Measurements from ENCODE around the gene ALOX15B.

ALOX15B gene

DNA sequence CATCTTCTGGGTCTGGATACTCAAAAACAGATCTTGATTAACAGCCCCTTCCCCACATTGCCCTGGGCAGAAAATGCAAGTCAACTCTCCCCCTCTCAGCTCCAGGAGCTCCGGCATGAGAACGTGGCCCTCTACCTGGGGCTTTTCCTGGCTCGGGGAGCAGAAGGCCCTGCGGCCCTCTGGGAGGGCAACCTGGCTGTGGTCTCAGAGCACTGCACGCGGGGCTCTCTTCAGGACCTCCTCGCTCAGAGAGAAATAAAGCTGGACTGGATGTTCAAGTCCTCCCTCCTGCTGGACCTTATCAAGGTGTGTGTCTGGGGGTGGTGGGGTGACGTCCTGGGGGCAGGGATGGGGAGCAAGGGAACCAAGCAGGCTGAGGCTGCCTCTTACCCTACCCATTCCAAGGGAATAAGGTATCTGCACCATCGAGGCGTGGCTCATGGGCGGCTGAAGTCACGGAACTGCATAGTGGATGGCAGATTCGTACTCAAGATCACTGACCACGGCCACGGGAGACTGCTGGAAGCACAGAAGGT is 26.7 kb upstream of the ALOX15B start:
- Histone ChIP-seq H3K27ac (replicated peaks) (no peak overlapping the region), H3K27me3 (ENCODE audit: insufficient read depth, poor library complexity, severe bottlenecking) (no peaks in the 10 kb centered on the region), H3K4me3 (replicated peaks; ENCODE audit: insufficient read depth, low read length) (no peak overlapping the region)
- no peak for DNase-seq (ENCODE audit: low read depth in 1 of 2, low spot score in 1 of 2)
- TF ChIP-seq, protein P1, sequence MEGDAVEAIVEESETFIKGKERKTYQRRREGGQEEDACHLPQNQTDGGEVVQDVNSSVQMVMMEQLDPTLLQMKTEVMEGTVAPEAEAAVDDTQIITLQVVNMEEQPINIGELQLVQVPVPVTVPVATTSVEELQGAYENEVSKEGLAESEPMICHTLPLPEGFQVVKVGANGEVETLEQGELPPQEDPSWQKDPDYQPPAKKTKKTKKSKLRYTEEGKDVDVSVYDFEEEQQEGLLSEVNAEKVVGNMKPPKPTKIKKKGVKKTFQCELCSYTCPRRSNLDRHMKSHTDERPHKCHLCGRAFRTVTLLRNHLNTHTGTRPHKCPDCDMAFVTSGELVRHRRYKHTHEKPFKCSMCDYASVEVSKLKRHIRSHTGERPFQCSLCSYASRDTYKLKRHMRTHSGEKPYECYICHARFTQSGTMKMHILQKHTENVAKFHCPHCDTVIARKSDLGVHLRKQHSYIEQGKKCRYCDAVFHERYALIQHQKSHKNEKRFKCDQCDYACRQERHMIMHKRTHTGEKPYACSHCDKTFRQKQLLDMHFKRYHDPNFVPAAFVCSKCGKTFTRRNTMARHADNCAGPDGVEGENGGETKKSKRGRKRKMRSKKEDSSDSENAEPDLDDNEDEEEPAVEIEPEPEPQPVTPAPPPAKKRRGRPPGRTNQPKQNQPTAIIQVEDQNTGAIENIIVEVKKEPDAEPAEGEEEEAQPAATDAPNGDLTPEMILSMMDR (IDR thresholded peaks at IDR 0.05; ENCODE audit: insufficient read depth, low read length) = no peak
- TF ChIP-seq, protein P2, sequence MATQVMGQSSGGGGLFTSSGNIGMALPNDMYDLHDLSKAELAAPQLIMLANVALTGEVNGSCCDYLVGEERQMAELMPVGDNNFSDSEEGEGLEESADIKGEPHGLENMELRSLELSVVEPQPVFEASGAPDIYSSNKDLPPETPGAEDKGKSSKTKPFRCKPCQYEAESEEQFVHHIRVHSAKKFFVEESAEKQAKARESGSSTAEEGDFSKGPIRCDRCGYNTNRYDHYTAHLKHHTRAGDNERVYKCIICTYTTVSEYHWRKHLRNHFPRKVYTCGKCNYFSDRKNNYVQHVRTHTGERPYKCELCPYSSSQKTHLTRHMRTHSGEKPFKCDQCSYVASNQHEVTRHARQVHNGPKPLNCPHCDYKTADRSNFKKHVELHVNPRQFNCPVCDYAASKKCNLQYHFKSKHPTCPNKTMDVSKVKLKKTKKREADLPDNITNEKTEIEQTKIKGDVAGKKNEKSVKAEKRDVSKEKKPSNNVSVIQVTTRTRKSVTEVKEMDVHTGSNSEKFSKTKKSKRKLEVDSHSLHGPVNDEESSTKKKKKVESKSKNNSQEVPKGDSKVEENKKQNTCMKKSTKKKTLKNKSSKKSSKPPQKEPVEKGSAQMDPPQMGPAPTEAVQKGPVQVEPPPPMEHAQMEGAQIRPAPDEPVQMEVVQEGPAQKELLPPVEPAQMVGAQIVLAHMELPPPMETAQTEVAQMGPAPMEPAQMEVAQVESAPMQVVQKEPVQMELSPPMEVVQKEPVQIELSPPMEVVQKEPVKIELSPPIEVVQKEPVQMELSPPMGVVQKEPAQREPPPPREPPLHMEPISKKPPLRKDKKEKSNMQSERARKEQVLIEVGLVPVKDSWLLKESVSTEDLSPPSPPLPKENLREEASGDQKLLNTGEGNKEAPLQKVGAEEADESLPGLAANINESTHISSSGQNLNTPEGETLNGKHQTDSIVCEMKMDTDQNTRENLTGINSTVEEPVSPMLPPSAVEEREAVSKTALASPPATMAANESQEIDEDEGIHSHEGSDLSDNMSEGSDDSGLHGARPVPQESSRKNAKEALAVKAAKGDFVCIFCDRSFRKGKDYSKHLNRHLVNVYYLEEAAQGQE (IDR thresholded peaks at IDR 0.05; ENCODE audit: insufficient replicate concordance, low read depth) = no peak
- TF ChIP-seq SPI1 (IDR thresholded peaks at IDR 0.05; ENCODE audit: borderline replicate concordance, low read depth) (no peak), POLR2AphosphoS5 (IDR thresholded peaks at IDR 0.05; ENCODE audit: low read depth) (no peak), GABPA (IDR thresholded peaks at IDR 0.05; ENCODE audit: low read depth) (no peak)

DNA sequence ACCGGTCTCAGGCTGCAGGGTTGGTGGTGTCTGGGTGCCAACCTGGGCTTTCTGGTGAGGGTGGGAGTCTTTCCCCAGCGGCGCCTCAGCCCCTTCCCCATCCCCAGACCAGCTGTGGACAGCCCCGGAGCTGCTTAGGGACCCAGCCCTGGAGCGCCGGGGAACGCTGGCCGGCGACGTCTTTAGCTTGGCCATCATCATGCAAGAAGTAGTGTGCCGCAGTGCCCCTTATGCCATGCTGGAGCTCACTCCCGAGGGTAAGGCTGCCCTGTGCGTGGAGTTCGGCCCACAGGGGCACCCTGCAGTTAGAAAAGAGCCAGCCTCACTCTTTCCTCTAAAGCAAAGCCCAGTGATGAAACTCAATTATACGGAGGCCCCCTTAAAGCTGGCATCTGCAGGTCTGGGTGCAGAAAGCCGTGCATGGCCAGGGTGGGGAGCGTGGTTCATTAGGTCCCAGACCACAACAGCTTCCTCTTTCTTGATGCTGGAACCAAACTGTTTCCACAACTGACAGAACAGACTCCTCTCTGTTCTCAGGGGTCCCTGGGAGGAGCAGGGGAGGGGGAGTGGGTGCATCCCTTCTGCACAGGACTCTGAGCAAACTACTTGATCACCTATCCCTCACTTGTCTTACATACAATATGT is 25.7 kb upstream of the ALOX15B start:
- Histone ChIP-seq H3K4me3 (replicated peaks; ENCODE audit: insufficient read depth, low read length) (no peak overlapping the region), H3K27ac (replicated peaks) (no peak overlapping the region), H3K27me3 (ENCODE audit: insufficient read depth, poor library complexity, severe bottlenecking) (no peaks in the 10 kb centered on the region)
- TF ChIP-seq POLR2AphosphoS5 (IDR thresholded peaks at IDR 0.05; ENCODE audit: low read depth) (no peak), GABPA (IDR thresholded peaks at IDR 0.05; ENCODE audit: low read depth) (no peak)
- TF ChIP-seq, protein P2 (IDR thresholded peaks at IDR 0.05; ENCODE audit: insufficient replicate concordance, low read depth) = no peak
- TF ChIP-seq, protein P1 (IDR thresholded peaks at IDR 0.05; ENCODE audit: insufficient read depth, low read length) = no peak
- DNase-seq (ENCODE audit: low read depth in 1 of 2, low spot score in 1 of 2) = peak in 1 of 2 experiments; percentile 41

DNA sequence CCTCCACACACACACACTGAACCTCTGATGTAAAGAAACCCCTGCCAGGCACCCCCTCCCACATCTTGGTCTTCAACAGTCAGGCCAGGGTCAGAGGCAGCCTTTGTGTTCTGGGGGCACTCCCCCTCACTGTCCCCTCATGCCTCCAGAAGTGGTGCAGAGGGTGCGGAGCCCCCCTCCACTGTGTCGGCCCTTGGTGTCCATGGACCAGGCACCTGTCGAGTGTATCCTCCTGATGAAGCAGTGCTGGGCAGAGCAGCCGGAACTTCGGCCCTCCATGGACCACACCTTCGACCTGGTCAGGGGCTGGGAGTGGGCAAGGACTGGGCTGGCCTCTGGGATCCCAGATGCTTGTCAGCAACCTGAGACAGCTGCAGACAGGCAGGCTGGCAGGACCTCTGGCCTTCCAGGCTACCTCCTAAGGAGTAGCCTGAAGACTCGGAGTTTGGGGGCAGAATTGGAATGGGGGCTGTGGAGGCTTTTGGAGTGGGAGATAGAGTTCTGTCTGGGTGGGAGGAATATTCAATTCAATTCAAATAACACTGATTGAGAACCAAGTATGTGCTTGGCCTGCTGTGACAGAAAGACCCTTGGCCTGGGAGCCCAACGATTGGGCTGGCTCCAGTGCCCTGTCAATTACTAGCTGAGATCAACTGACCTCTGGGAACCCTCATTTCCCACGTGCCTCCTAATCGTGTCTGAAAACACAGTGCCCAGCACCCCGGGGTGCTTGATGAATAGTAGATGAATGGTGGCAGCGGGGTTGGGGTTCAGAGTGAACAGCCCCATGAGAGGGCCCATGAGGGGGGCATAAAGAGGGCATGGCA is 24.9 kb upstream of the ALOX15B start:
- H3K27me3 ChIP-seq (ENCODE audit: insufficient read depth, poor library complexity, severe bottlenecking) = no peaks in the 10 kb centered on the region
- H3K4me3 ChIP-seq (replicated peaks; ENCODE audit: insufficient read depth, low read length) = no peak overlapping the region

More for the DNA sequence above, 24.9 kb upstream of the ALOX15B start:
- TF ChIP-seq, protein P2 (IDR thresholded peaks at IDR 0.05; ENCODE audit: insufficient replicate concordance, low read depth) = no peak
- TF ChIP-seq SPI1 (IDR thresholded peaks at IDR 0.05; ENCODE audit: borderline replicate concordance, low read depth) (no peak), GABPA (IDR thresholded peaks at IDR 0.05; ENCODE audit: low read depth) (no peak), POLR2AphosphoS5 (IDR thresholded peaks at IDR 0.05; ENCODE audit: low read depth) (no peak)
- TF ChIP-seq, protein P1 (IDR thresholded peaks at IDR 0.05; ENCODE audit: insufficient read depth, low read length) = no peak
- no peak overlapping the region for H3K27ac ChIP-seq (replicated peaks)
- DNase-seq (ENCODE audit: low read depth in 1 of 2, low spot score in 1 of 2) = no peak
